ENCODE data around the gene MUC22. TPM values are rescaled to one million over a fixed set of nuclear protein-coding genes. Genes with fewer than 3 reads are reported as not detected.

The MUC22 gene
- polyA plus RNA-seq, 1 donor (not counting 4 experiments of a cell fraction or from before 2014, with no cell fraction given): not detected

DNA sequence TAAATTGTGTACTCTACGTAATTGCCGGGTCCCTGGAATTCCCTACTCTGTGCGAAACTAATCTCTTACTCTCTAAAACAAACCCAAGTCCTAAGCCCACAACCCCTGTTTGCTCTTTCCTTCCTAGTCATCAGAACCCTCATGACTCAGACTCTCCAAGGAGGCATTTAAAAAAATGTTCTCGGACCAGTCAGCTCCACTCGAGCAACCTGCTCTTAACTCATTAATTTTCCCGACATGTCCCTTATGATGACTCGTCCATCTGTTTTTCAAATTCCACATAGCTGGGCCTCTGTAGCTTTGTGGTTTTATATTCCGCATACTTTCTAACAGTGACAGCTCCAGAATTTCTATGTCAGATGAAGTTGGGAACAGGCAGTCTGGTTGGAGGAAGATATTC, 2.6 kb upstream of the MUC22 start:
- H3K36me3 ChIP-seq (ENCODE audit: control insufficient read depth in 2 of 2, extremely low read depth in 1 of 2, insufficient read depth in 2 of 2, low read length in 2 of 2): no peaks in the 10 kb centered on the region
- FAIRE-seq: peak; percentile 36
- H3K9ac ChIP-seq (ENCODE audit: control insufficient read depth, extremely low read depth, insufficient read depth, low read length): no peak overlapping the region
- H3K4me1 ChIP-seq (ENCODE audit: control insufficient read depth, extremely low read depth, insufficient read depth, low read length): peaks cover 17% of the 10 kb centered on the region
- no peak overlapping the region for H2AFZ ChIP-seq (ENCODE audit: control insufficient read depth, low read length)
- no peaks in the 10 kb centered on the region for H3K9me1 ChIP-seq (ENCODE audit: control insufficient read depth, extremely low read depth, insufficient read depth, low read length)
- H3K27me3 ChIP-seq (ENCODE audit: control insufficient read depth, extremely low read depth, insufficient read depth, low read length): no peaks in the 10 kb centered on the region
- H3K4me3 ChIP-seq (ENCODE audit: control insufficient read depth in 2 of 3, extremely low read depth in 1 of 3, insufficient read depth in 2 of 3, low read depth in 1 of 3, low read length in 3 of 3): no peak overlapping the region
- H3K9me3 ChIP-seq (ENCODE audit: control insufficient read depth, low read depth, low read length): no peaks in the 10 kb centered on the region
- no peaks in the 10 kb centered on the region for H4K20me1 ChIP-seq (ENCODE audit: control insufficient read depth, extremely low read depth, insufficient read depth, low read length)
- dilution Hi-C loops (cut with MboI; ENCODE audit: extremely low pct_ligation_motif_present, low sequenced_read_pairs): no loop called here
- H3K79me2 ChIP-seq (ENCODE audit: control insufficient read depth, insufficient read depth, low read length): no peaks in the 10 kb centered on the region
- DNase-seq (ENCODE audit: low read depth, low spot score): no peak
- no peak overlapping the region for H3K27ac ChIP-seq (ENCODE audit: control insufficient read depth, insufficient read depth, low read length)
- TF ChIP-seq, protein P1, sequence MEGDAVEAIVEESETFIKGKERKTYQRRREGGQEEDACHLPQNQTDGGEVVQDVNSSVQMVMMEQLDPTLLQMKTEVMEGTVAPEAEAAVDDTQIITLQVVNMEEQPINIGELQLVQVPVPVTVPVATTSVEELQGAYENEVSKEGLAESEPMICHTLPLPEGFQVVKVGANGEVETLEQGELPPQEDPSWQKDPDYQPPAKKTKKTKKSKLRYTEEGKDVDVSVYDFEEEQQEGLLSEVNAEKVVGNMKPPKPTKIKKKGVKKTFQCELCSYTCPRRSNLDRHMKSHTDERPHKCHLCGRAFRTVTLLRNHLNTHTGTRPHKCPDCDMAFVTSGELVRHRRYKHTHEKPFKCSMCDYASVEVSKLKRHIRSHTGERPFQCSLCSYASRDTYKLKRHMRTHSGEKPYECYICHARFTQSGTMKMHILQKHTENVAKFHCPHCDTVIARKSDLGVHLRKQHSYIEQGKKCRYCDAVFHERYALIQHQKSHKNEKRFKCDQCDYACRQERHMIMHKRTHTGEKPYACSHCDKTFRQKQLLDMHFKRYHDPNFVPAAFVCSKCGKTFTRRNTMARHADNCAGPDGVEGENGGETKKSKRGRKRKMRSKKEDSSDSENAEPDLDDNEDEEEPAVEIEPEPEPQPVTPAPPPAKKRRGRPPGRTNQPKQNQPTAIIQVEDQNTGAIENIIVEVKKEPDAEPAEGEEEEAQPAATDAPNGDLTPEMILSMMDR (optimal IDR thresholded peaks at IDR 0.05 in 1 of 3, IDR thresholded peaks at IDR 0.05 in 1 of 3, conservative IDR thresholded peaks at IDR 0.05 in 1 of 3; ENCODE audit: extremely low read depth in 1 of 3, insufficient read depth in 2 of 3, low read length in 3 of 3): no peak
- TF ChIP-seq EZH2 (IDR thresholded peaks at IDR 0.05; ENCODE audit: low read length): no peak
- no peak overlapping the region for H3K4me2 ChIP-seq (ENCODE audit: control insufficient read depth, extremely low read depth, insufficient read depth, low read depth, low read length)

DNA sequence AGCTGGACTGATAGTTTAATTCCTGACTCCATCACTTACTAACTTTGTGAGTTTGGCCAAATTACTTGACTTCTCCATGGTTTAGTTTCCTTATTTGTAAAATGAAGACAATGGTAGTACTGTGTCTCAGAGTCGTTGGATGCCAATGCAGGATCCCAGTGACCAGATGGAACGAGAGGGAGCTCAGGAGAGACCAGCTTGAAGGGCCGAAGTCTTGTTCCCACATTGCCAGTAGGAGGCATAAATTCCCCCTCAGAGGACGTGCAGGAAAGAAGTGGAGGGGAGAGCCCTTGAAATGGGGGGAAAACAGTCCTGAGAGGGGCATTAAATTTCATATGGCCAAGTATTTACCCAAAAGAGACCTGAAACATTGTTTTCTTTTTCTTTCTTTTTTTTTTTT, 2.1 kb upstream of the MUC22 start:
- H3K4me1 ChIP-seq (ENCODE audit: control insufficient read depth, extremely low read depth, insufficient read depth, low read length): peaks cover 17% of the 10 kb centered on the region
- TF ChIP-seq EZH2 (IDR thresholded peaks at IDR 0.05; ENCODE audit: low read length): no peak
- TF ChIP-seq, protein P1 (optimal IDR thresholded peaks at IDR 0.05 in 1 of 3, IDR thresholded peaks at IDR 0.05 in 1 of 3, conservative IDR thresholded peaks at IDR 0.05 in 1 of 3; ENCODE audit: extremely low read depth in 1 of 3, insufficient read depth in 2 of 3, low read length in 3 of 3): no peak

More for the DNA sequence above, 2.1 kb upstream of the MUC22 start:
- Histone ChIP-seq H3K27ac (ENCODE audit: control insufficient read depth, insufficient read depth, low read length) (no peak overlapping the region), H3K4me2 (ENCODE audit: control insufficient read depth, extremely low read depth, insufficient read depth, low read depth, low read length) (no peak overlapping the region), H4K20me1 (ENCODE audit: control insufficient read depth, extremely low read depth, insufficient read depth, low read length) (no peaks in the 10 kb centered on the region), H3K9me1 (ENCODE audit: control insufficient read depth, extremely low read depth, insufficient read depth, low read length) (no peaks in the 10 kb centered on the region), H3K9me3 (ENCODE audit: control insufficient read depth, low read depth, low read length) (no peaks in the 10 kb centered on the region), H2AFZ (ENCODE audit: control insufficient read depth, low read length) (no peak overlapping the region), H3K79me2 (ENCODE audit: control insufficient read depth, insufficient read depth, low read length) (no peaks in the 10 kb centered on the region), H3K27me3 (ENCODE audit: control insufficient read depth, extremely low read depth, insufficient read depth, low read length) (no peaks in the 10 kb centered on the region), H3K4me3 (ENCODE audit: control insufficient read depth in 2 of 3, extremely low read depth in 1 of 3, insufficient read depth in 2 of 3, low read depth in 1 of 3, low read length in 3 of 3) (no peak overlapping the region), H3K9ac (ENCODE audit: control insufficient read depth, extremely low read depth, insufficient read depth, low read length) (no peak overlapping the region), H3K36me3 (ENCODE audit: control insufficient read depth in 2 of 2, extremely low read depth in 1 of 2, insufficient read depth in 2 of 2, low read length in 2 of 2) (no peaks in the 10 kb centered on the region)
- dilution Hi-C loops (cut with MboI; ENCODE audit: extremely low pct_ligation_motif_present, low sequenced_read_pairs): no loop called here
- FAIRE-seq: no peak
- no peak for DNase-seq (ENCODE audit: low read depth, low spot score)

All from keratinocyte (primary cell).